Upper lobe of left lung (tissue), 4 donors: Measurements from ENCODE around the gene ZER1.

Source experiments
- POLR2A ChIP-seq, 4 donors: fragments of 450-650 bp; IDR thresholded peaks; one replicate each; pipeline ENCODE4 v1.5.1; 2016 to 2017; ENCODE audit warnings: antibody characterized with exemption in 4 of 4, mild to moderate bottlenecking in 2 of 4
- POLR2AphosphoS5 ChIP-seq, 2 donors: sonication (generic); formaldehyde crosslinking; IDR thresholded peaks; one replicate each; pipeline ENCODE4 v1.5.1; 2017; ENCODE audit warnings: antibody characterized with exemption in 2 of 2
- TF ChIP-seq, protein P1 (sequence below), 6 experiments: fragments of 450-650 bp in 4 of 6; fragments of 200-600 bp in 2 of 6; sonication (generic) in 2 of 6; IDR thresholded peaks; one replicate each; pipeline ENCODE4 v1.5.1; 2016 to 2019; ENCODE audit warnings: antibody characterized with exemption in 6 of 6

DNA sequence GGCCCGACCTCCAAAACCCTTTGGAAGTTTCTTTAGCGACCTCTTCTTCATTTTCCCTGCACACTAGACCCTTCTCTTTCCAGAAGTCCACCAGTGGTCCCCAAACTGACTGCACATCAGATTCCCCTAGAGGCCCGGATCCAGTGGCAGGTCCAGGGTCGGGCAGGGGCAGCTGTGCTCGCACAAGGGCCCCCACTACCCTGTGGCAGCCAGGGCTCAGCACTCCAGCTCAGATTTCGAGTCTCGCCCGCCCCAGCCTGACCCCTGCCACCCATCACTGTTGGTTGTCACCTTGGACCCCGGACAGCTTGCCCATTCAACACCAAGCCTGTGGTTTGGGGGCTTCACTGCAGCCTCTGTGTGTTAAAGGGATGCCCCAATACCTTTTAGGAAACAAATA is 40.0 kb downstream of the ZER1 start:
- TF ChIP-seq, protein P1, sequence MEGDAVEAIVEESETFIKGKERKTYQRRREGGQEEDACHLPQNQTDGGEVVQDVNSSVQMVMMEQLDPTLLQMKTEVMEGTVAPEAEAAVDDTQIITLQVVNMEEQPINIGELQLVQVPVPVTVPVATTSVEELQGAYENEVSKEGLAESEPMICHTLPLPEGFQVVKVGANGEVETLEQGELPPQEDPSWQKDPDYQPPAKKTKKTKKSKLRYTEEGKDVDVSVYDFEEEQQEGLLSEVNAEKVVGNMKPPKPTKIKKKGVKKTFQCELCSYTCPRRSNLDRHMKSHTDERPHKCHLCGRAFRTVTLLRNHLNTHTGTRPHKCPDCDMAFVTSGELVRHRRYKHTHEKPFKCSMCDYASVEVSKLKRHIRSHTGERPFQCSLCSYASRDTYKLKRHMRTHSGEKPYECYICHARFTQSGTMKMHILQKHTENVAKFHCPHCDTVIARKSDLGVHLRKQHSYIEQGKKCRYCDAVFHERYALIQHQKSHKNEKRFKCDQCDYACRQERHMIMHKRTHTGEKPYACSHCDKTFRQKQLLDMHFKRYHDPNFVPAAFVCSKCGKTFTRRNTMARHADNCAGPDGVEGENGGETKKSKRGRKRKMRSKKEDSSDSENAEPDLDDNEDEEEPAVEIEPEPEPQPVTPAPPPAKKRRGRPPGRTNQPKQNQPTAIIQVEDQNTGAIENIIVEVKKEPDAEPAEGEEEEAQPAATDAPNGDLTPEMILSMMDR (IDR thresholded peaks at IDR 0.05) = no peak
- TF ChIP-seq POLR2A (IDR thresholded peaks at IDR 0.05) = no peak
- no peak for TF ChIP-seq POLR2AphosphoS5 (IDR thresholded peaks at IDR 0.05)
